GM13976 (cell line): Measurements from ENCODE around the gene SLC38A2.

Source experiments
- DNase-seq: peaks from one replicate; pipeline ENCODE4 v3.0.0; 2012; ENCODE audit warnings: low spot score
- CTCF ChIP-seq: IDR thresholded peaks from 2 replicates; pipeline ENCODE4 v1.5.1; 2012; ENCODE audit warnings: borderline replicate concordance, mild to moderate bottlenecking; ENCODE audit not compliant: insufficient read depth; ENCODE audit errors: extremely low read depth, missing control alignments, control extremely low read depth
- in situ Hi-C: fragments of 300-500 bp; cut with MboI; formaldehyde crosslinking; loops from one replicate; pipeline ENCODE4 v1.12.0; 2022; ENCODE audit warnings: low sequenced_read_pairs, mixed read lengths, inconsistent platforms; ENCODE audit not compliant: unreplicated experiment

The SLC38A2 gene

GRCh38 chr12:46354802-46355199, 17.8 kb downstream of the SLC38A2 start:
- no peak for DNase-seq
- in situ Hi-C loops = loop anchor here (25.0 kb wide), 1 partner anchor 192 kb away; no protein-coding TSS in a partner anchor
- no peak for TF ChIP-seq CTCF

- in situ Hi-C loops = loop anchor here (25.0 kb wide), 1 partner anchor 192 kb away; no protein-coding TSS in a partner anchor
- TF ChIP-seq CTCF = no peak
- peak; percentile 10 for DNase-seq
These were observed 18.3 kb downstream of the SLC38A2 start for GRCh38 chr12:46354111-46354801.

GRCh38 chr12:46351886-46352650, 20.5 kb downstream of the SLC38A2 start:
- no peak for TF ChIP-seq CTCF
- in situ Hi-C loops = loop anchor here (25.0 kb wide), 1 partner anchor 190 kb away; no protein-coding TSS in a partner anchor
- DNase-seq = no peak

- in situ Hi-C loops = loop anchor here (25.0 kb wide), 1 partner anchor 189 kb away; no protein-coding TSS in a partner anchor
- no peak for TF ChIP-seq CTCF
- no peak for DNase-seq
These were observed 21.4 kb downstream of the SLC38A2 start for GRCh38 chr12:46351138-46351537.

GRCh38 chr12:46349253-46349652, 23.3 kb downstream of the SLC38A2 start:
- TF ChIP-seq CTCF = no peak
- no peak for DNase-seq
- in situ Hi-C loops = no loop called here

GRCh38 chr12:46343118-46343852, 29.3 kb downstream of the SLC38A2 start:
- TF ChIP-seq CTCF = no peak
- in situ Hi-C loops = no loop called here
- no peak for DNase-seq
